ENCODE measurements around the gene PRKAR2B.
"Not testable (repeated sequence)": the region's sequence is repeated elsewhere in the genome, so short reads cannot be mapped to it uniquely, and the experiment has no call there.

GRCh38 chr7:107093671-107094070 lies 49.2 kb downstream of the PRKAR2B start:
- not testable (repeated sequence) for TF ChIP-seq ZC3H10 (CRISPR knock-in tag; IDR thresholded peaks at IDR 0.05); CSDC2 (CRISPR knock-in tag; IDR thresholded peaks at IDR 0.05); RARB (CRISPR knock-in tag; IDR thresholded peaks at IDR 0.05); PATZ1 (CRISPR knock-in tag; IDR thresholded peaks at IDR 0.05; ENCODE audit: borderline replicate concordance)
